Lower lobe of right lung (tissue), 2 donors: ENCODE measurements around the gene ADAMTS2. TPM values are rescaled to one million over a fixed set of nuclear protein-coding genes. Genes with fewer than 3 reads are reported as not detected.
"Not testable (repeated sequence)": the region's sequence is repeated elsewhere in the genome, so short reads cannot be mapped to it uniquely, and the experiment has no call there.

Experiments
- ATAC-seq, 2 donors: fragments of 200-7000 bp; cut with Tn5 transposase; one replicate each; pipeline ENCODE4 v1.9.1; 2020 to 2022; ENCODE audit warnings: mild to moderate bottlenecking in 2 of 2, moderate library complexity in 2 of 2
- DNase-seq: peaks from one replicate; pipeline ENCODE4 v3.0.0-alpha.2; 2020
- H3K27ac ChIP-seq: fragments of 200-600 bp; one replicate; pipeline ENCODE4 v1.8.0; 2022
- H3K27me3 ChIP-seq: fragments of 200-600 bp; one replicate; pipeline ENCODE4 v1.8.0; 2022; ENCODE audit warnings: low read depth
- H3K36me3 ChIP-seq: fragments of 200-600 bp; one replicate; pipeline ENCODE4 v1.8.0; 2022; ENCODE audit warnings: mild to moderate bottlenecking
- H3K4me1 ChIP-seq: fragments of 200-600 bp; one replicate; pipeline ENCODE4 v1.8.0; 2022
- H3K4me3 ChIP-seq: fragments of 200-600 bp; one replicate; pipeline ENCODE4 v1.8.0; 2022; ENCODE audit warnings: mild to moderate bottlenecking
- H3K9me3 ChIP-seq: fragments of 200-600 bp; one replicate; pipeline ENCODE4 v1.8.0; 2022
- intact Hi-C: fragments of 100-400 bp; cut with DNase I; formaldehyde crosslinking; loops from one replicate; pipeline ENCODE4 v1.11.0; 2022
- total RNA-seq: library from RNA; stranded (reverse); fragmentation: NEBNext Ultra II Directional; extraction: Animal tissue kit (Norgen Biotek cat#: 25700); gene quantifications from one replicate; pipeline ENCODE4 v1.2.1, GENCODE V29; 2021
- TF ChIP-seq, protein P1 (sequence below): fragments of 200-600 bp; IDR thresholded peaks from one replicate; pipeline ENCODE4 v1.8.0; 2022; ENCODE audit warnings: antibody characterized with exemption, mild to moderate bottlenecking
- donor health status: DM: no; HTN: yes; CAD: no; lungs with severe emphysema.

Gene ADAMTS2
- total RNA-seq, 1 donor from 2014 or later: 13.0 TPM

DNA sequence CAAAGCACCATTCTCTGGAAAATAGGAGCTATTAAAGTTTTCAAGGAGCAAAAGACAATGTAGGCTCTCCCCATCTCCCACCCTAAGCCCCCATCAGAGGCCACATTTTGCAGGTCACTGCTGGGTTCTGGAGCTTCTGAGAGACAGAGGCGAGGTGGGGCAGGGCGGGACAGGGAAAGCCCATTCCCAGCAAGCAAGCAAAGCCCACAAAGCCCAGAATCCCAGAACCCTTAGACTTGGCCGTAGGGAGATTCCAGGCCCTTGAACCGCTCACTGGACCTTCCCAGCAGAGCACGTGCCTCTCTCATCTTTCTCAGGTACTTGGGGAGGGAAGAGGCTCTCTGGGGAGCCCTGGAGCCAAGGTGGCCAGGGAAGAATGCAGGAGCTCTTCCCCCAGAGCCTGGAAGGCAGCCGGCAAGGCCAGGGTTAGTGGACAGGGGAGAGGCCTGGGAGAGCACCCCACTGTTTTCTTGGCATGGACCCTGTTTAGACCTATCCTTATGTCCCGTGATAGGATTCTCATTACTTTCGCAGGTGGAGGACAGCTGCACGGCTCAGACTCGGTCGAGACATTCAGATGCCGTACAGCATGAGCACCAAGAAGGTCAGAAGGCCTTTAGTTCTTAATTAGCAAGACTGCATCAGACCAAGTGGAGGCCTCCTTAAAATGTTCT is 232.7 kb downstream of the ADAMTS2 start:
- Histone ChIP-seq H3K4me3 (no peak overlapping the region), H3K27ac (no peak overlapping the region), H3K36me3 (no peaks in the 10 kb centered on the region), H3K4me1 (no peaks in the 10 kb centered on the region), H3K27me3 (no peaks in the 10 kb centered on the region), H3K9me3 (peaks cover 54% of the 10 kb centered on the region)
- DNase-seq (no peak), ATAC-seq (no peak)
- intact Hi-C loops: no loop called here
- TF ChIP-seq, protein P1, sequence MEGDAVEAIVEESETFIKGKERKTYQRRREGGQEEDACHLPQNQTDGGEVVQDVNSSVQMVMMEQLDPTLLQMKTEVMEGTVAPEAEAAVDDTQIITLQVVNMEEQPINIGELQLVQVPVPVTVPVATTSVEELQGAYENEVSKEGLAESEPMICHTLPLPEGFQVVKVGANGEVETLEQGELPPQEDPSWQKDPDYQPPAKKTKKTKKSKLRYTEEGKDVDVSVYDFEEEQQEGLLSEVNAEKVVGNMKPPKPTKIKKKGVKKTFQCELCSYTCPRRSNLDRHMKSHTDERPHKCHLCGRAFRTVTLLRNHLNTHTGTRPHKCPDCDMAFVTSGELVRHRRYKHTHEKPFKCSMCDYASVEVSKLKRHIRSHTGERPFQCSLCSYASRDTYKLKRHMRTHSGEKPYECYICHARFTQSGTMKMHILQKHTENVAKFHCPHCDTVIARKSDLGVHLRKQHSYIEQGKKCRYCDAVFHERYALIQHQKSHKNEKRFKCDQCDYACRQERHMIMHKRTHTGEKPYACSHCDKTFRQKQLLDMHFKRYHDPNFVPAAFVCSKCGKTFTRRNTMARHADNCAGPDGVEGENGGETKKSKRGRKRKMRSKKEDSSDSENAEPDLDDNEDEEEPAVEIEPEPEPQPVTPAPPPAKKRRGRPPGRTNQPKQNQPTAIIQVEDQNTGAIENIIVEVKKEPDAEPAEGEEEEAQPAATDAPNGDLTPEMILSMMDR: no peak

DNA sequence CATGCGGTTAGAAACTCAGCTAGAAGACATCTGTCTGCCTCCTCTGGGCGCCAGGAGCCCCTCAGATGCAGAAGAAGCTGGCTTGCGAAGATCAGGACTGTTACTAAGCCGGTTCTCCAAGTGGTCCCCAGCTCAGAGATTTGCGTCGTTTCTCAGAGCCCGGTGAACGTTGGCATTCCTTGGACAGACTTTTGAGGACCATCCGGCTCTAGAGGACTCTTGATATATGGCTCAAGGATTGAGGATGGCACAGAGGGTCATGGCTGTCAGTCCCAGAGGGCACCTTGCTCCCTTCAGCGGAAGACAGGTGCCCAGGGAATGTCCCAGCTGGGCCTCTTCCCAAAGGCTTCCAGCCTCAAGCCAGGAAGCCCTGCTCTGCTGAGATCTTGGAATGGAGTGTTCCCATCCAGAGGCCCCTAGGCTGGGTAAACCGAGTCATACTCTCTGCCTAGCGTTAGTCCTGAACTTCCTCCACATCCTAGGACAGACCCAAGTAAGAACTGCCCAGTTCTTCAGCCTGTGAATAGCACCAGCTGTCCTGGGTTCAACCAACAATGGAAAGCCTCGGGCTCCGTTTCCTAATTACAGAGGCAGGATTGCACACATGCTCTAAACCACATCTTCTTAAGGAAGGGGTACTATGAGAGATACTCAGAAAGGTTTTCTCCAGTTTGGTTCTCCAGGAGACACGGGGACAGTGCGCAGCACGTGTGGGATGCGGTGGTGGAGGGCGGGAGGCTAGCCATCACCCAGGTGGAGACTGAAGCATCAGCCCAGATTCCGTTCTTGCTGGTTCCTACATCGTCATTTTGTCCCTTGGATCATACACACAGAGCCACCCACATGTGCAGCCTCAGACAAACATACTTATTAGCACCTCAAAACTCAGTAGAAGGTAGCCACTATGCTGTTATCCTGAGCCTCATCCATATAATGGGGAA is 233.7 kb downstream of the ADAMTS2 start:
- H3K36me3 ChIP-seq: no peaks in the 10 kb centered on the region
- no peak overlapping the region for H3K4me3 ChIP-seq
- H3K27ac ChIP-seq: no peak overlapping the region
- TF ChIP-seq, protein P1: no peak
- ATAC-seq: no peak
- no peak for DNase-seq
- no peaks in the 10 kb centered on the region for H3K4me1 ChIP-seq
- intact Hi-C loops: no loop called here
- H3K27me3 ChIP-seq: no peaks in the 10 kb centered on the region
- H3K9me3 ChIP-seq: peaks cover 63% of the 10 kb centered on the region

DNA sequence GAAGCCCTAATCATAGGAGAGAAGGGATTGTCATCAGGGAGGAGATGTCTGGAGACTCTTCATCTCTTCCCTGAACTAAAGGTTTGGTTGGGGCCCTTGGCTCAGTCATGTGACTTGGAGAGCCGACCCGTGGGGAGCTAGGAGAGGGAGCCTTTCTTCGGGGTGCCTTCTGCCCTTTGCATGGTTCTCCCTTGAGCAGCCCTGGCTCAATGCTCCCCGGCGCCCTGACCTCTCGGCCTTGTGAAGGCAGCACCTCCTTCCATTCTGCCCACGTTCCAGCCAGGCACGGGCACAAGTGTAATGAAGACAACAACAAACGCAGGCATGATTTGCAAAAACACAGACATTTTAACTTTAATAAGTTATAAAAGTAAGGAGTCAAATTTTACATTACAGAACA is 234.7 kb downstream of the ADAMTS2 start:
- peaks cover 63% of the 10 kb centered on the region for H3K9me3 ChIP-seq
- no peaks in the 10 kb centered on the region for H3K4me1 ChIP-seq
- no peaks in the 10 kb centered on the region for H3K27me3 ChIP-seq
- H3K4me3 ChIP-seq: no peak overlapping the region
- no peaks in the 10 kb centered on the region for H3K36me3 ChIP-seq
- ATAC-seq (no peak), DNase-seq (no peak)
- intact Hi-C loops: no loop called here
- no peak overlapping the region for H3K27ac ChIP-seq
- TF ChIP-seq, protein P1: no peak

DNA sequence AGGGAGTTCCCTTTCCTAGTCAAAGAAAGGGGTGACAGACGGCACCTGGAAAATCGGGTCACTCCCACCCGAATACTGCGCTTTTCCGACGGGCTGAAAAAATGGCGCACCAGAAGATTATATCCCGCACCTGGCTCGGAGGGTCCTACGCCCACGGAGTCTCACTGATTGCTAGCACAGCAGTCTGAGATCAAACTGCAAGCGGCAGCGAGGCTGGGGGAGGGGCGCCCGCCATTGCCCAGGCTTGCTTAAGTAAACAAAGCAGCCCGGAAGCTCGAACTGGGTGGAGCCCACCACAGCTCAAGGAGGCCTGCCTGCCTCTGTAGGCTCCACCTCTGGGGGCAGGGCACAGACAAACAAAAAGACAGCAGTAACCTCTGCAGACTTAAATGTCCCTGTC is 244.0 kb downstream of the ADAMTS2 start:
- H3K4me1 ChIP-seq, H3K36me3 ChIP-seq, ATAC-seq, H3K4me3 ChIP-seq, H3K27ac ChIP-seq, DNase-seq, intact Hi-C loops, H3K27me3 ChIP-seq: not testable (repeated sequence)
- peaks cover 47% of the 10 kb centered on the region for H3K9me3 ChIP-seq

DNA sequence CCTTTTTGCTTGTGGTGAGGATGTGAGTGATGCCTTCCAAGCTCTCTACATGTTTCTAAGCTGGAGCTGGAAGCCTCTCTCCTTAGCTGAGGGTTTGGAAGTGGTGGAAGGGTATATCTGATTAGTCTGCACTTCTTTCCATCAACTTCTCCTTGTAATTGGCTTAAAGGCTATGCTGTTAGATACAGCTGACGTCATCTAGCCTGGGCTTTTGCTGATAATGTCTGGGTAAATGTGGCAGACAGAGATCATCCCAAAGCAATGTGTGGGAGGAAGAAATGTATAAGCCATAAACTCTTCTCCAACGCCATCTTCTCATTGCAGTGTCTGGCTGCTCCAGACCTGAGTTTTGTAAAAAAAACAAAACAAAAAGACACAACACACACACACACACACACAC is 255.8 kb downstream of the ADAMTS2 start:
- TF ChIP-seq, protein P1: no peak
- no peak overlapping the region for H3K4me3 ChIP-seq
- no peak for ATAC-seq
- intact Hi-C loops: no loop called here
- H3K36me3 ChIP-seq: no peaks in the 10 kb centered on the region
- peaks cover 100% of the 10 kb centered on the region for H3K9me3 ChIP-seq
- no peak overlapping the region for H3K27ac ChIP-seq
- H3K4me1 ChIP-seq: no peaks in the 10 kb centered on the region
- no peak for DNase-seq
- H3K27me3 ChIP-seq: no peaks in the 10 kb centered on the region

DNA sequence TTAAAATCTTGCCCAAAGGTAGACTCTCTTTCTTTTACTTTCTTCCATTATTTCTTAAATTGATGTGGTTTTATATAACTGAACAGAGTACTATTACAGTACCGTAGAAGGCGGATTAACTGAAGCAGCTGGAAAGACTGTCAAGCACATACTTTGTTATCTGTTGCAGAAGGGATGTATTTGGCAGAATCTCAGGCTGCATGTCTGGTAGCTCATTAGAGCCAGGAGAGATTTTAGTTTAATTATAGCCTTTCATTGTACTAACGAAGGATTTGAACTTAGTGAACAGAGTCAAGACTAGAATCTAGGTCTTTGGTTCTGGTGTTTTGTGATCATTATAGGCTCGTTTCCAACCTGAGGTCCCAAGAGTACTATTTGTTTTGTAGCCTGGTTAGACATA is 264.5 kb downstream of the ADAMTS2 start:
- intact Hi-C loops: no loop called here
- no peak overlapping the region for H3K27ac ChIP-seq
- no peak overlapping the region for H3K4me3 ChIP-seq
- no peaks in the 10 kb centered on the region for H3K27me3 ChIP-seq
- TF ChIP-seq, protein P1: no peak
- ATAC-seq (no peak), DNase-seq (no peak)
- peaks cover 100% of the 10 kb centered on the region for H3K9me3 ChIP-seq
- H3K4me1 ChIP-seq: no peaks in the 10 kb centered on the region
- peaks cover 37% of the 10 kb centered on the region for H3K36me3 ChIP-seq
